Measurements from ENCODE around the gene TYW1.
"Not testable (repeated sequence)": the region's sequence is repeated elsewhere in the genome, so short reads cannot be mapped to it uniquely, and the experiment has no call there.

DNA sequence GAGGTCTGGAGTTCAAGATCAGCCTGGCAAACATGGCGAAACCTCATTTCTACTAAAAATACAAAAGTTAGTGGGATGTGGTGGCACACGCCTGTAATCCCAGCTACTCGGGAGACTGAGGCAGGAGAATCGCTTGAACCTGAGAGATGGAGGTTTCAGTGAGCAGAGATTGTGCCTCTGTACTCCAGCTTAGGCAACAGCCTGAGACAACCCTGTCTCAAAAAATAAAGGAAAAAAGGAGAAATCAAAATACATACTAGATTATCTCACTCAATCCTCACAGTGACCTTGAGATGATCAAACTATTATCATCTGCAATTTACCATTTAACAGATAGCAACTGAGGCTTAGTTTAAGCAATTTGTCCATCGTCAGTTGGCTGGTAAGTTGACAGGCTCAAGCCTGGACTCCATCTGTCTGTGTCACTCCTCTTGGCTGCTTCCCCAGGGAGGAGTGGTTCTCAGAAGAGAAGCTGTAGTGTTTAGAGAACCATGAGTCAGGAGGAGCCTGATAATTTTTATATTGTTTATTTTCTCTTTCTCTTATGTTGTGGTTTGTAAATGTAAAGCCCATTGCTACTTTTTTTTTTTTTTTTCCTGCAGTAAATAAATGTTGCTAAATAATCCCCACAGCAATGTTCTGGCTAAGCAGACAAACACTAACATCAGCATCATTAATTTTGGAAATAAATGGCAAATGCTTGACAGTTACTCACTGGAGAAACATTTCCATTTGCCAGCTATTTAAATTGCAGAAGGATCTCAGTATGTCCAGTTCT is 46.3 kb downstream of the TYW1 start:
- not testable (repeated sequence) for TF ChIP-seq CTCF, POLR2A (IDR thresholded peaks at IDR 0.05)

Data from prostate gland (tissue), 2 donors.